Activated CD8-positive, alpha-beta memory T cell treated with anti-CD3 and anti-CD28 coated beads for 36 hours (primary cell): Measurements from ENCODE around the gene CERS2. TPM values are rescaled to one million over a fixed set of nuclear protein-coding genes. Genes with fewer than 3 reads are reported as not detected.
"Not testable (repeated sequence)": the region's sequence is repeated elsewhere in the genome, so short reads cannot be mapped to it uniquely, and the experiment has no call there.

Experiments
- CTCF ChIA-PET: fragments of 350-600 bp; sonication (Branson Sonifier 250); formaldehyde crosslinking; loops from one replicate; lab custom pipeline; 2021; ENCODE audit warnings: antibody characterized with exemption; lab: Charles Lee
- POLR2A ChIA-PET: fragments of 350-600 bp; sonication (Branson Sonifier 250); formaldehyde crosslinking; loops from one replicate; lab custom pipeline; 2021; ENCODE audit warnings: antibody characterized with exemption; lab: Charles Lee
- total RNA-seq, 2 experiments: library from RNA; stranded (reverse); gene quantifications; one replicate each; pipeline ENCODE4 v1.2.3, GENCODE V29; 2021

Gene CERS2
- total RNA-seq, 2 experiments from 2014 or later = 210 to 218 TPM

- POLR2A ChIA-PET = interaction anchor here (0.9 to 2.0 kb wide), 2 partner anchors 13 to 300 kb away, joined by 5 to 6 read pairs; no protein-coding TSS in a partner anchor
Measured at GRCh38 chr1:150957666-150958065, 17.0 kb downstream of the CERS2 start.

GRCh38 chr1:150955280-150955679, 19.4 kb downstream of the CERS2 start:
- POLR2A ChIA-PET = interaction anchor here (0.6 to 1.5 kb wide), 2 partner anchors 13 to 313 kb away, joined by 3 to 6 read pairs; no protein-coding TSS in a partner anchor
- CTCF ChIA-PET = no interaction called here

More at GRCh38 chr1:150957666-150958065, 17.0 kb downstream of the CERS2 start:
- CTCF ChIA-PET = interaction anchor here (0.9 to 1.7 kb wide), 3 partner anchors 16 to 525 kb away, joined by 3 to 5 read pairs (median 3); no protein-coding TSS in a partner anchor

GRCh38 chr1:150954708-150955107, 19.9 kb downstream of the CERS2 start:
- POLR2A ChIA-PET = no interaction called here
- CTCF ChIA-PET = no interaction called here

DNA sequence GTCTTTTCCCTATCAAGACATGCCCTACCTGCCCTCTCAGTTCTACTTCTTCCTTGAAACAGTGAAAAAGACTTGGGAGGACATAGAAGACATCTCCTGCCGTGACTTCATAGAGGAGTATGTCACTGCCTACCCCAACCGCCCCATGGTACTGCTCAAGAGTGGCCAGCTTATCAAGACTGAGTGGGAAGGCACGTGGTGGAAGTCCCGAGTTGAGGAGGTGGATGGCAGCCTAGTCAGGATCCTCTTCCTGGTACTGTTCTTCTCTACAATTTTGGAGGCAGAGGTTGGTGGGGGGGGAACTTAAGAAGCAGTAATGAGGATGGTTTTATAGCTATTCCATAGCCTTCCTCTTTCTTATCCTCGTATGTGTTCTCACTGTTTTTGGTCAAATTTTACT, 29.8 kb downstream of the CERS2 start:
- CTCF ChIA-PET = no interaction called here

GRCh38 chr1:150931773-150932172, 42.9 kb downstream of the CERS2 start:
- ChIA-PET CTCF (interaction anchor here (0.7 kb wide), 1 partner anchor 10 kb away, joined by 3 read pairs; no protein-coding TSS in a partner anchor), POLR2A (interaction anchor here (0.7 kb wide), 1 partner anchor 235 kb away, joined by 3 read pairs; no protein-coding TSS in a partner anchor)

More for the DNA sequence above, 29.8 kb downstream of the CERS2 start:
- POLR2A ChIA-PET = no interaction called here

- POLR2A ChIA-PET = not testable (repeated sequence)
- CTCF ChIA-PET = interaction anchor here (1.4 kb wide), 1 partner anchor 53 kb away, joined by 3 read pairs; the partner anchor contains the start of gene ANXA9
Measured at GRCh38 chr1:150928775-150929174, 45.9 kb downstream of the CERS2 start.

DNA sequence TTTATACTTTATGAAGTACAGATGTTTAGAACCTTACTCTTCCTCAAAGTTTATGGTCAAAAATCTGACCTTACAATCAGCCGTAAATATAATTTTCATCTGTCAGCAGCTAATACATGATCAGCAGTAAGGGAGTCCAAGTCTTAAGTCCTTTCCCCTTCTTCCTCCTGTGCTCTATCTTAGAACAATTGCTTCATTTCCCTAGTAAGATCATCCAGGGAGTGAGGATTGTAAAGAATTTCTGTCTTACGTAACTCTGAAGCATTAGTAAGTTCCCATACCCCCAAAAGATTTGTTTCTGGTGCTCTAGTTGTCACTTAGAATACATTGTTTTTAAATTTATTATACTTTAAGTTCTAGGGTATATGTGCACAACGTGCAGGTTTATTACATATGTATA, 46.3 kb downstream of the CERS2 start:
- POLR2A ChIA-PET = interaction anchor here (0.7 kb wide), 1 partner anchor 59 kb away, joined by 3 read pairs; no protein-coding TSS in a partner anchor
- CTCF ChIA-PET = interaction anchor here (0.7 to 1.4 kb wide), 2 partner anchors 54 to 60 kb away, joined by 3 read pairs; partner anchors contain the start of gene ANXA9

GRCh38 chr1:150927624-150928023, 47.0 kb downstream of the CERS2 start:
- CTCF ChIA-PET = interaction anchor here (0.7 to 1.4 kb wide), 3 partner anchors 55 to 69 kb away, joined by 3 read pairs; partner anchors contain the start of gene ANXA9
- POLR2A ChIA-PET = interaction anchor here (0.7 kb wide), 1 partner anchor 60 kb away, joined by 3 read pairs; no protein-coding TSS in a partner anchor

GRCh38 chr1:150926097-150926741, 48.4 kb downstream of the CERS2 start, which contains the start of gene SETDB1:
SETDB1 (plus strand) TSS chr1:150926363; CDS start chr1:150927715, 1,352 bp downstream.
- CTCF ChIA-PET = interaction anchor here (0.6 kb wide), 1 partner anchor 176 kb away, joined by 5 read pairs; no protein-coding TSS in a partner anchor
- POLR2A ChIA-PET = interaction anchor here (0.5 to 0.7 kb wide), 3 partner anchors 32 to 692 kb away, joined by 3 to 6 read pairs (median 4); no protein-coding TSS in a partner anchor

DNA sequence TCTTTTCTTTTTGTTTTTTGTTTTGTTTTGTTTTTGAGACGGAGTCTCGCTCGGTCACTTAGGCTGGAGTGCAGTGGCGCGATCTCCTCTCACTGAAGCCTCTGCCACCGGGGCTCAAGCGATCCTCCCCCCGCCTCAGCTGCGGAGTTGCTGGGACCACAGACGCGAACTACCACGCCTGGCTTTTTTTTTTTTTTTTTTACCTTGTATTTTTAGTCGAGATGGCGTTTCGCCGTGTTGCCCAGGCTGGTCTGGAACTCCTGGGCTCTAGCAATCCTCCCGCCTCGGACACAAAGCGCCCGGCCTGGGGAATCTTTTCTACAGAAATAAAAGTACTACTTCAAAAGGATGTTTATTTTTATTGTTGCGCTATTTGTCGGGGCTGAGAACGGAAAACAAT, 49.6 kb downstream of the CERS2 start:
- ChIA-PET POLR2A (no interaction called here), CTCF (interaction anchor here (0.6 to 0.7 kb wide), 3 partner anchors 237 to 475 kb away, joined by 3 to 4 read pairs (median 3); no protein-coding TSS in a partner anchor)

- ChIA-PET POLR2A (interaction anchor here (0.6 to 1.4 kb wide), 5 partner anchors 16 to 558 kb away, joined by 3 to 4 read pairs (median 3); partner anchors contain the start of genes CTSS and RPRD2), CTCF (interaction anchor here (0.5 to 2.2 kb wide), 17 partner anchors 9 to 362 kb away, joined by 3 to 8 read pairs (median 4); partner anchors contain the start of genes ARNT, CTSS and GOLPH3L)
Measured at GRCh38 chr1:150922519-150922975, 52.1 kb downstream of the CERS2 start.

- ChIA-PET CTCF (no interaction called here), POLR2A (no interaction called here)
Measured at GRCh38 chr1:150917387-150917786, 57.2 kb downstream of the CERS2 start.

Other genes with a start within 250 kb of the CERS2 start
- 10 to 100 TPM; 23.8 to 25.2 TPM for gene CTSS, start 209.1 kb downstream of the CERS2 start, total RNA-seq
- 1 to 10 TPM; 1.9 to 2.2 TPM for gene CTSK, start 166.6 kb downstream of the CERS2 start, total RNA-seq
- 10 to 100 TPM; 38.8 to 42.4 TPM for gene ARNT, start 98.2 kb downstream of the CERS2 start, total RNA-seq
- gene CTXND2, start 87.7 kb downstream of the CERS2 start, total RNA-seq = not detected
- gene SETDB1, start 48.5 kb downstream of the CERS2 start, total RNA-seq = 10 to 100 TPM; 44.0 to 44.2 TPM
- under 1 TPM; 0.10 to 0.15 TPM for gene ANXA9, start 7.5 kb upstream of the CERS2 start, total RNA-seq
- gene MINDY1, start 32.1 kb upstream of the CERS2 start, total RNA-seq = 1 to 10 TPM; 4.8 to 5.7 TPM
- 10 to 100 TPM; 14.5 to 14.9 TPM for gene PRUNE1, start 33.6 kb upstream of the CERS2 start, total RNA-seq
- 1 to 10 TPM in 1 of 2 experiments, under 1 TPM in 1; 0.90 to 1.5 TPM for gene BNIPL, start 61.8 kb upstream of the CERS2 start, total RNA-seq
- 1 to 10 TPM; 1.7 to 1.8 TPM for gene C1orf56, start 72.9 kb upstream of the CERS2 start, total RNA-seq
- 100 to 1,000 TPM; 177 to 178 TPM for gene CDC42SE1, start 84.8 kb upstream of the CERS2 start, total RNA-seq
- gene MLLT11, start 85.6 kb upstream of the CERS2 start, total RNA-seq = 1 to 10 TPM; 4.0 to 4.4 TPM
- 10 to 100 TPM; 15.7 to 17.4 TPM for gene GABPB2, start 95.9 kb upstream of the CERS2 start, total RNA-seq
- 1 to 10 TPM; 1.9 to 2.5 TPM for gene SEMA6C, start 171.8 kb upstream of the CERS2 start, total RNA-seq
- gene TNFAIP8L2, start 181.8 kb upstream of the CERS2 start, total RNA-seq = 10 to 100 TPM; 25.7 to 26.6 TPM
- gene LYSMD1, start 191.1 kb upstream of the CERS2 start, total RNA-seq = 1 to 10 TPM; 4.3 to 4.7 TPM
- gene SCNM1, start 191.3 kb upstream of the CERS2 start, total RNA-seq = 10 to 100 TPM; 83.4 to 87.2 TPM
- 1 to 10 TPM in 1 of 2 experiments, under 1 TPM in 1; 0.78 to 2.1 TPM for gene TMOD4, start 201.1 kb upstream of the CERS2 start, total RNA-seq
- 10 to 100 TPM; 73.5 to 80.3 TPM for gene VPS72, start 215.4 kb upstream of the CERS2 start, total RNA-seq
- gene PIP5K1A, start 223.7 kb upstream of the CERS2 start, total RNA-seq = 10 to 100 TPM; 74.7 to 78.6 TPM